ENCODE data around the gene NCAM1.
A peak's percentile ranks its signal among the peaks of the same experiment; 100 is the strongest.

Gene NCAM1

DNA sequence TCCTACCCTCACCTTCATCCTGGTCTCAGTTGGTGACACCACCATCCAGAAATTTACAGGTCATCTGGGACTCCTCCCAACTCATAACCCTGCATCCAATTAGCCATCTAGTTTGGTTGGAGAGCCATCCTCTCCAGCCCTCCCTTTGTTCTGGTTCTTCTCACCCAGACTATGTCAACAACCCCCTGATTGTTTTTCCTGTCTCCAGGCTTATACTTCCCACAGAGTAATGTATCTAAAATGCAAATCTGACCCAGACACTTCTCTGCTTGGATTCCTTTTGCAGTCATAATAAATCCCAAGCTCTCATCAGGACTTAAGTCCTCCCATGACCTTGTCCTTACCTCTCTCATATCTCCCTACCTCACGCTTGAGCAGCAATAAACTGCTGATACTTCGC is 356.1 kb downstream of the NCAM1 start:
- peak; percentile 84 for DNase-seq

DNA sequence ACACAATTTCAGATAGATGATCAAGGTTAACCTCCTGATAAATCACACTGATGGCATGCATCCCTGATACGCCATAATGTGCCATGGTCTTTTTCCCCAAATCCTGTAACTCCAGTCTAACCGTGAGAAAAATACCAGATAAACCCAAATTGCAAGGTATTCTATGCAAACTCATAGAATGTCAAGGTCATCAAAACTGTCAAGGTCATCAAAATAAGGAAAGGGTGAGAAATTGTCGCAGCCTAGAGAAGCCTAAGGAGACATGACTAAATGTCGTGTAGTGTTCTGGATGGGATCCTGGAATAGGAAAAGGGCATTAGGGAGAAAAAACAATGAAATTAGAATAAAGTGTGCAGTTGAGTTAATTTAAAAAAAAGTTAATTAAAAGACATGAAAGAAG is 357.9 kb downstream of the NCAM1 start:
- DNase-seq: no peak

DNA sequence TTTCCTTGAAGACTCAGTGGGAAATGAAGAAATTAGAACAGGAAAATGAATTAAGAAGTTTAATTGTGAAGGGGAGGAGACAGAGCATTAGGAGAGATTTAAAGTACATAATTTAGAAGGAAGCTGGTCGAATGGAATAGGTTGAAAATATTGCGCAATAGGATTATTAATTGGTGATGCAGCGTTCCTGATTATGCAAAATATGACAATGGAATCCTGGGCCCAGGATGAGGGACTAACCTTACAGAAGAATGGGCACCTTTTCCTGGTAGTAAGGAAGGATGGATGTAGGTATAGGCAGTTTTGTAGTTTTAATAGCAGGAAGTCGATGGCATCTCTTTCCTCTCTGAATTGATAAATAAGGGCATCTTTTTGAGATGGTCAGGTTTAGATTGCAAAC is 360.9 kb downstream of the NCAM1 start:
- DNase-seq: no peak

- no peak for DNase-seq
Observed at GRCh38 chr11:113324250-113324649, 363.0 kb downstream of the NCAM1 start.
